K562 (cell line): Measurements from ENCODE around the gene IRAG1. TPM values are rescaled to one million over a fixed set of nuclear protein-coding genes. Genes with fewer than 3 reads are reported as not detected.
A peak's percentile ranks its signal among the peaks of the same experiment; 100 is the strongest.

Experiments
- ATF7 ChIP-seq: fragments of 450-650 bp; IDR thresholded peaks from 2 replicates; pipeline ENCODE4 v1.7.1; 2014; ENCODE audit warnings: mild to moderate bottlenecking, moderate library complexity
- BRD4 ChIP-seq: fragments of 200-600 bp; sonication (generic); IDR thresholded peaks from 2 replicates; pipeline ENCODE4 v1.6.1; 2017; ENCODE audit warnings: inconsistent platforms
- CHD2 ChIP-seq: IDR thresholded peaks from 2 replicates; pipeline ENCODE4 v1.6.1; 2011; ENCODE audit warnings: low read depth, low read length
- ELF4 ChIP-seq: fragments of 450-650 bp; formaldehyde crosslinking; IDR thresholded peaks from 2 replicates; pipeline ENCODE4 v1.4.0; 2022; ENCODE audit warnings: missing genetic modification characterization
- ESRRB ChIP-seq: fragments of 250-450 bp; sonication (Bioruptor Pico); IDR thresholded peaks from 2 replicates; pipeline ENCODE4 v1.5.0; 2020; ENCODE audit warnings: mild to moderate bottlenecking, moderate library complexity, borderline replicate concordance
- EWSR1 ChIP-seq: fragments of 450-650 bp; IDR thresholded peaks from 2 replicates; pipeline ENCODE4 v1.6.1; 2018; ENCODE audit warnings: borderline replicate concordance, mild to moderate bottlenecking, low read depth, moderate library complexity; ENCODE audit not compliant: partially characterized antibody
- GTF2F1 ChIP-seq: IDR thresholded peaks from 2 replicates; pipeline ENCODE4 v1.6.1; 2011; ENCODE audit warnings: low read depth, low read length, improper control_type of control experiment
- HDAC1 ChIP-seq, 2 experiments: fragments of 450-650 bp; IDR thresholded peaks; 2 replicates each; pipeline ENCODE4 v1.6.1; 2016 to 2017; ENCODE audit warnings: inconsistent platforms in 1 of 2, mild to moderate bottlenecking in 1 of 2, moderate library complexity in 1 of 2
- HDAC3 ChIP-seq: fragments of 450-650 bp; IDR thresholded peaks from 2 replicates; pipeline ENCODE4 v1.6.1; 2018; ENCODE audit warnings: borderline replicate concordance, mild to moderate bottlenecking, moderate library complexity; ENCODE audit not compliant: partially characterized antibody
- JUND ChIP-seq, 2 experiments: IDR thresholded peaks; 2 replicates in 1 of 2; 3 replicates in 1 of 2; pipeline ENCODE4 v1.6.1; 2011; ENCODE audit warnings: borderline replicate concordance in 2 of 2, low read depth in 2 of 2, low read length in 2 of 2, improper control_type of control experiment in 1 of 2, missing biosample characterization in 1 of 2, missing genetic modification characterization in 1 of 2, missing genetic modification reagents in 1 of 2
- KLF1 ChIP-seq: fragments of 450-650 bp; IDR thresholded peaks from 2 replicates; pipeline ENCODE4 v1.6.1; 2016; ENCODE audit warnings: missing genetic modification characterization, missing compliant biosample characterization
- MECOM ChIP-seq: fragments of 250-450 bp; sonication (Bioruptor Pico); IDR thresholded peaks from 2 replicates; pipeline ENCODE4 v1.8.0; 2022; ENCODE audit warnings: inconsistent platforms
- PHF20 ChIP-seq: fragments of 450-650 bp; IDR thresholded peaks from 2 replicates; pipeline ENCODE4 v1.6.1; 2018; ENCODE audit not compliant: partially characterized antibody
- RAD51 ChIP-seq: fragments of 450-650 bp; IDR thresholded peaks from 2 replicates; pipeline ENCODE4 v1.7.1; 2016; ENCODE audit warnings: low read depth, mild to moderate bottlenecking, borderline replicate concordance
- RFX7 ChIP-seq: fragments of 250-450 bp; sonication (Bioruptor Pico); IDR thresholded peaks from 2 replicates; pipeline ENCODE4 v1.5.1; 2021; ENCODE audit warnings: mild to moderate bottlenecking
- TEAD1 ChIP-seq, 2 experiments: fragments of 450-650 bp in 1 of 2; sonication (generic) in 1 of 2; formaldehyde crosslinking; IDR thresholded peaks; 2 replicates each; pipeline versions ENCODE4 v1.4.0 to v1.8.0; 2020 to 2022; ENCODE audit warnings: mild to moderate bottlenecking in 2 of 2, missing genetic modification reagents in 1 of 2
- ZFP1 ChIP-seq: fragments of 450-650 bp; formaldehyde crosslinking; IDR thresholded peaks from 2 replicates; pipeline ENCODE4 v1.4.0; 2020; ENCODE audit warnings: mild to moderate bottlenecking, mixed read lengths
- ZKSCAN8 ChIP-seq: fragments of 200-800 bp; sonication (Bioruptor generic); IDR thresholded peaks from 2 replicates; pipeline ENCODE4 v1.6.1; 2016; ENCODE audit warnings: missing genetic modification characterization, missing compliant biosample characterization
- ZNF121 ChIP-seq: sonication (generic); formaldehyde crosslinking; conservative IDR thresholded peaks from 2 replicates; pipeline ENCODE4 v1.8.0; 2022; ENCODE audit warnings: missing genetic modification reagents
- ZNF232 ChIP-seq: sonication (generic); formaldehyde crosslinking; IDR thresholded peaks from 2 replicates; pipeline ENCODE4 v1.8.0; 2022; ENCODE audit warnings: mild to moderate bottlenecking, missing genetic modification reagents
- ZNF311 ChIP-seq: fragments of 250-450 bp; sonication (Bioruptor Pico); IDR thresholded peaks from 2 replicates; pipeline ENCODE4 v1.4.0; 2020; ENCODE audit warnings: mild to moderate bottlenecking, moderate library complexity
- ZNF445 ChIP-seq: fragments of 250-450 bp; sonication (Bioruptor Pico); IDR thresholded peaks from 2 replicates; pipeline ENCODE4 v1.4.0; 2020; ENCODE audit warnings: low read depth, mild to moderate bottlenecking, moderate library complexity
- polyA plus RNA-seq, 8 experiments: library from polyadenylated mRNA; depleted of rRNA in 4 of 8; stranded (reverse) in 5 of 8; unstranded in 3 of 8; fragments of >200 nt; fragmentation: Nextera tagmentation in 2 of 8; fragmentation: Illumina TruSeq in 1 of 8; extraction: Ambion mirVana in 2 of 8; extraction: Trizol in 1 of 8; gene quantifications; 2 replicates each; pipeline versions ENCODE4 v1.2.1 to v1.2.3, GENCODE V29; 2011 to 2014; ENCODE audit warnings: inconsistent platforms in 1 of 8, missing spikeins in 1 of 8
- total RNA-seq, 7 experiments: library from RNA; depleted of rRNA in 6 of 7; stranded (reverse); fragments of >200 nt in 6 of 7; fragmentation: Illumina TruSeq in 2 of 7; extraction: Trizol in 2 of 7; gene quantifications; 2 replicates each; pipeline versions ENCODE4 v1.2.1 to v1.2.3, GENCODE V29; 2011 to 2021; ENCODE audit warnings: low replicate concordance in 1 of 7
- TF ChIP-seq, protein P1 (sequence below): sonication (generic); formaldehyde crosslinking; IDR thresholded peaks from 2 replicates; pipeline ENCODE4 v1.8.0; 2022; ENCODE audit warnings: mild to moderate bottlenecking, missing genetic modification reagents
- TF ChIP-seq, protein P2 (sequence below): sonication (generic); IDR thresholded peaks from 2 replicates; pipeline ENCODE4 v1.6.1; 2016

IRAG1 gene
- total and polyA plus RNA-seq, 9 of the 15 experiments (the other 6 are each of a cell fraction or from before 2014, with no cell fraction given) = 0.01 to 0.22 (median 0.09) TPM; not detected in 1

DNA sequence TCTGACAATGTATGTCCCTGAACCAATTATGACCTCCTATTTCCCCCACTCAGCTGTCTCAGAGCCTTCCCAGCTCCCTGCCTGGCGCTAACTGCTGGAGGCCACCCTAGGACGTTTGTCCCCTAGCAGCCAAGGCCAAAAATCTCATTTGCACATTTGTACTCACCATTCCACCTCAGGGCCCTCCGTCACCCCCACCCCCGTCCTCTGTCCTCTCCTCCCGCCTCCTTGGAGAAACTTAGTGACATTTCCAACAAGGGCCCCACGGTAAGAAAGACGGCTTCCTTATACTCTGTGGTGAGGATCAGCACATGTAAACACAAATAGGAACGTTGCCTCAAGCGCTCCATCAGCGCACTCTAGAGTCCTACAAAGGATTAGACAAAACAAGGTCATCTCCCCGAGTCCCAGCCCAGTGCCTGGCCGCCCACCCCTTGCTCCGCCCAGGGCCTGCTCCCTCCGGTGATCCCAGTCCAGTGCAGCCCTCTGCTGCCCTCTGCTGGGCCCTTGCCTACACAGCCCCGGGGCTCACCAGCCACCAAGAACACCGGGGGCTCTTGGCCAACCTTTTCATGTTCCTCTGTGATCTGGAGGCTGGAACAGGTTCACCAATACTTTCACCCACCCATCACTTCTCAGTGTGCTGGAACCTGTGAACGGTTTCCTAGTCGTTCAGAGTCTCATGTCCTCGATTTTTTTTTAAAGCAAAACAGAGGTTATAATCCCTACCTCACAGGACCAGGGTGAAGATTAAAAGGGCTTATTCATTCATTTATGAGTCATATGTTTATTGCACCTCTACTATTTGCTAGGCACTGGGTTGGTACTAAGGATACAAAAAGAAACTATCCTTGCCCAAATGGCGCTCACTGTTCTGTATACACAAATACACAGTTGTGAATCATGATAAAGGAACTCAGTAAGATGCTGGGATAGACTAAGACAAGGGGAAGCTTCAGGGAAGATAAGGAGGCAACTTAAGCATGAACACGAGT lies 42.2 kb upstream of the IRAG1 start (continued):
- TF ChIP-seq, protein P1, sequence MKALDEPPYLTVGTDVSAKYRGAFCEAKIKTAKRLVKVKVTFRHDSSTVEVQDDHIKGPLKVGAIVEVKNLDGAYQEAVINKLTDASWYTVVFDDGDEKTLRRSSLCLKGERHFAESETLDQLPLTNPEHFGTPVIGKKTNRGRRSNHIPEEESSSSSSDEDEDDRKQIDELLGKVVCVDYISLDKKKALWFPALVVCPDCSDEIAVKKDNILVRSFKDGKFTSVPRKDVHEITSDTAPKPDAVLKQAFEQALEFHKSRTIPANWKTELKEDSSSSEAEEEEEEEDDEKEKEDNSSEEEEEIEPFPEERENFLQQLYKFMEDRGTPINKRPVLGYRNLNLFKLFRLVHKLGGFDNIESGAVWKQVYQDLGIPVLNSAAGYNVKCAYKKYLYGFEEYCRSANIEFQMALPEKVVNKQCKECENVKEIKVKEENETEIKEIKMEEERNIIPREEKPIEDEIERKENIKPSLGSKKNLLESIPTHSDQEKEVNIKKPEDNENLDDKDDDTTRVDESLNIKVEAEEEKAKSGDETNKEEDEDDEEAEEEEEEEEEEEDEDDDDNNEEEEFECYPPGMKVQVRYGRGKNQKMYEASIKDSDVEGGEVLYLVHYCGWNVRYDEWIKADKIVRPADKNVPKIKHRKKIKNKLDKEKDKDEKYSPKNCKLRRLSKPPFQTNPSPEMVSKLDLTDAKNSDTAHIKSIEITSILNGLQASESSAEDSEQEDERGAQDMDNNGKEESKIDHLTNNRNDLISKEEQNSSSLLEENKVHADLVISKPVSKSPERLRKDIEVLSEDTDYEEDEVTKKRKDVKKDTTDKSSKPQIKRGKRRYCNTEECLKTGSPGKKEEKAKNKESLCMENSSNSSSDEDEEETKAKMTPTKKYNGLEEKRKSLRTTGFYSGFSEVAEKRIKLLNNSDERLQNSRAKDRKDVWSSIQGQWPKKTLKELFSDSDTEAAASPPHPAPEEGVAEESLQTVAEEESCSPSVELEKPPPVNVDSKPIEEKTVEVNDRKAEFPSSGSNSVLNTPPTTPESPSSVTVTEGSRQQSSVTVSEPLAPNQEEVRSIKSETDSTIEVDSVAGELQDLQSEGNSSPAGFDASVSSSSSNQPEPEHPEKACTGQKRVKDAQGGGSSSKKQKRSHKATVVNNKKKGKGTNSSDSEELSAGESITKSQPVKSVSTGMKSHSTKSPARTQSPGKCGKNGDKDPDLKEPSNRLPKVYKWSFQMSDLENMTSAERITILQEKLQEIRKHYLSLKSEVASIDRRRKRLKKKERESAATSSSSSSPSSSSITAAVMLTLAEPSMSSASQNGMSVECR (CRISPR knock-in tag) = no peak
- TF ChIP-seq ZFP1 (CRISPR knock-in tag) (no peak), GTF2F1 (0 out of 2 replicates have a peak, but pooled peaks have one; percentile 36), CHD2 (no peak), TEAD1 (CRISPR knock-in tag; IDR thresholded peaks at IDR 0.05) (0 out of 4 replicates have a peak, but pooled peaks of 1 of the 2 experiments have one; percentile 11), RFX7 (CRISPR knock-in tag) (no peak), PHF20 (no peak), BRD4 (no peak), ZNF121 (CRISPR knock-in tag) (no peak), RAD51 (no peak), HDAC1 (IDR thresholded peaks at IDR 0.05) (no peak), ATF7 (peak; percentile 81), ZNF232 (CRISPR knock-in tag) (no peak), MECOM (CRISPR knock-in tag) (no peak), ESRRB (no peak), ZNF445 (CRISPR knock-in tag) (no peak), ZKSCAN8 (CRISPR knock-in tag) (no peak), HDAC3 (no peak), ELF4 (CRISPR knock-in tag) (no peak), JUND (IDR thresholded peaks at IDR 0.05; ENCODE audit: borderline replicate concordance, low read depth, low read length) (peak; percentile 73; the same call in 1 of the 2 replicates), JUND (tag; IDR thresholded peaks at IDR 0.05; ENCODE audit: borderline replicate concordance, low read depth, low read length) (peak; percentile 51; the same call in 2 of the 3 replicates), EWSR1 (no peak), KLF1 (tag) (no peak), ZNF311 (CRISPR knock-in tag) (no peak)
- TF ChIP-seq, protein P2, sequence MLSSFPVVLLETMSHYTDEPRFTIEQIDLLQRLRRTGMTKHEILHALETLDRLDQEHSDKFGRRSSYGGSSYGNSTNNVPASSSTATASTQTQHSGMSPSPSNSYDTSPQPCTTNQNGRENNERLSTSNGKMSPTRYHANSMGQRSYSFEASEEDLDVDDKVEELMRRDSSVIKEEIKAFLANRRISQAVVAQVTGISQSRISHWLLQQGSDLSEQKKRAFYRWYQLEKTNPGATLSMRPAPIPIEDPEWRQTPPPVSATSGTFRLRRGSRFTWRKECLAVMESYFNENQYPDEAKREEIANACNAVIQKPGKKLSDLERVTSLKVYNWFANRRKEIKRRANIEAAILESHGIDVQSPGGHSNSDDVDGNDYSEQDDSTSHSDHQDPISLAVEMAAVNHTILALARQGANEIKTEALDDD = peak; percentile 58; the same call in 1 of the 2 replicates
